Body of pancreas (tissue), 4 donors: Measurements from ENCODE around the gene SAP30L.

Experiments
- CTCF ChIP-seq, 7 experiments: fragments of 450-650 bp in 4 of 7; fragments of 200-600 bp in 3 of 7; sonication (generic) in 3 of 7; IDR thresholded peaks; one replicate each; pipeline ENCODE4 v1.5.1; 2016 to 2019; ENCODE audit warnings: antibody characterized with exemption in 7 of 7
- POLR2A ChIP-seq, 3 donors: fragments of 450-650 bp; IDR thresholded peaks; one replicate each; pipeline ENCODE4 v1.6.1; 2016; ENCODE audit warnings: antibody characterized with exemption in 3 of 3, mild to moderate bottlenecking in 2 of 3

DNA sequence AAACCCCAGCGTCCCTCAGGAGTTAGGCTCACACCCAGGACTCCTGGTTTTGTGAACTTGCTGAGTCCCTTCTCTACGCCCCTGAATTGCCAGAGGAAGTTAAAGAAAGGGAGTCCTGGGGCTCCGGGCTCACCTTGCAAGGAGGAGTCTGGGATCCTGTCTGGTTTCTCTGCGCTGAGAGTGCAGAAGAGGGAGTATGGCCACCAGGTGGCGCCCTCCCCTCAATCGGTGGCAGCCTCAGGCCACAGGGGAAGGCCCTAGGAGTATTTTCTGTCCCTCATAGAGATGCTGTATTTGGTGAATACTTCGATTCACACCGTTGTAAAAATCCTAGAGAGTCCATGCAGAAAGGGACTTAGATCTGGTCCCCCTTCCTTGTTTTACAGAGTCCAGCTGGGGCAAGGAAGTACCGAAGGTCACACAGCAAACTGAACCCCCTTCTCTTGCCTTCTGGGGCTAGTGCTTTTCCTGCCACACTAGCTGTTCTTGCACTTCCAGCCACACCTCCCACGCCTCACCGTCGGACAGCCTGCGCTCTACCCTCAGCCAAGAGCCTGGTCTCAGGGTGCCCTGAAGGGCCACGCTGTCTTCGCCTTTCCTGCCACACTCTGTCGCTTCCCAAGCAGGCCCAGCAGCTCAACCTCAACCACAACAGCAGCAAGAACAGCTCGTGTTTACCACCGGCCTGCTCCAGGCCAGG is 22.0 kb downstream of the SAP30L start:
- peak; percentile 68 to 95 (median 74) for TF ChIP-seq CTCF (IDR thresholded peaks at IDR 0.05)
- no peak for TF ChIP-seq POLR2A (IDR thresholded peaks at IDR 0.05)
